Calu3 (cell line): Measurements from ENCODE around the gene PLEKHA5. TPM values are rescaled to one million over a fixed set of nuclear protein-coding genes. Genes with fewer than 3 reads are reported as not detected.
"Not testable (repeated sequence)": the region's sequence is repeated elsewhere in the genome, so short reads cannot be mapped to it uniquely, and the experiment has no call there.

ENCODE experiments used
- BruUV-seq: library from RNA; stranded (reverse); fragments of 400-500 nt; replicated peaks from 2 replicates; lab custom pipeline; 2021; lab: Mats Ljungman, UMichigan
- CTCF ChIA-PET: fragments of 300-600 bp; sonication (Branson Sonifier 250); formaldehyde crosslinking; loops from one replicate; lab custom pipeline; 2022; ENCODE audit warnings: antibody characterized with exemption; lab: Charles Lee
- DNase-seq: peaks from one replicate; pipeline ENCODE4 v3.0.0; 2022
- H3K27ac Mint-ChIP-seq: one replicate; pipeline ENCODE4 v1.8.0; 2022; ENCODE audit warnings: mixed read lengths; ENCODE audit not compliant: unreplicated experiment
- H3K27me3 Mint-ChIP-seq: one replicate; pipeline ENCODE4 v1.8.0; 2022; ENCODE audit warnings: mixed read lengths; ENCODE audit not compliant: unreplicated experiment
- H3K36me3 Mint-ChIP-seq: one replicate; pipeline ENCODE4 v1.8.0; 2022; ENCODE audit warnings: mild to moderate bottlenecking, moderate library complexity, mixed read lengths; ENCODE audit not compliant: insufficient read depth, unreplicated experiment
- H3K4me1 Mint-ChIP-seq: one replicate; pipeline ENCODE4 v1.8.0; 2022; ENCODE audit warnings: mild to moderate bottlenecking, low read depth, mixed read lengths; ENCODE audit not compliant: unreplicated experiment
- H3K4me3 Mint-ChIP-seq: one replicate; pipeline ENCODE4 v1.8.0; 2022; ENCODE audit warnings: mild to moderate bottlenecking, low read depth, moderate library complexity, mixed read lengths; ENCODE audit not compliant: unreplicated experiment
- H3K9me3 Mint-ChIP-seq: one replicate; pipeline ENCODE4 v1.8.0; 2022; ENCODE audit warnings: low read depth, mixed read lengths; ENCODE audit not compliant: unreplicated experiment
- intact Hi-C: fragments of 100-400 bp; cut with micrococcal nuclease; formaldehyde crosslinking; loops from one replicate; pipeline ENCODE4 v1.10.0; 2022; ENCODE audit not compliant: unreplicated experiment
- total RNA-seq: library from RNA; stranded (reverse); gene quantifications from 2 replicates; pipeline ENCODE4 v1.2.3, GENCODE V29; 2022
- TF ChIP-seq, protein P1 (sequence below): fragments of 200-600 bp; IDR thresholded peaks from one replicate; pipeline ENCODE4 v1.8.0; 2022; ENCODE audit warnings: antibody characterized with exemption; ENCODE audit not compliant: unreplicated experiment

Gene PLEKHA5
- total RNA-seq, 1 experiment from 2014 or later = 57.9 TPM

DNA sequence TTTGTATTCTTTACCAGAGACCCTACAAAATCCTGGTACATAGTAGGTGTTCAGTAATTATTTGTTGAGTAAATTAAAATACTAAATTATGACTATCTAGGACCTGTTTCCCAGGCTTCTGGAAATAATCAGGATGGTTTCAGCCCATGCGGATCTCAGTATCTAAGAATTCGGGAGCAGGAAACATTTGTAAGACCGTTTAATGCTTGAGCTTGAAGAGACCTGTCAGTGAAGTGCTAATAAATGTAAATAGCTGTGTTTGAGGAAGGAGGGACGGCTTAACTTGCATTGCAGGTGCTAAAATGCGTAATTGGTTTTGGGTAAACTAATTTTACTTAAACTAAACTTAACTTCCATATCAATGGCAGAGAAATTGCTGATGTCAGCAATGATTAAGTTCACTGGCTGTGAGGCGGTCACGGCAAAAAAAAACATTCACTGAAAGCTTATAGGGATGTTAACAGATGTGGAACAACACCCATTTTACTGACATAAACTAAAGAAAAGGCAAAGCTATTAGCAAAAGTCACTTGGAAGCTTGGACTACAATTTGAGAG is 281.2 kb downstream of the PLEKHA5 start:
- intact Hi-C loops = no loop called here
- Mint-ChIP-seq H3K27me3 (no peaks in the 10 kb centered on the region), H3K4me1 (no peaks in the 10 kb centered on the region), H3K36me3 (no peaks in the 10 kb centered on the region), H3K9me3 (no peaks in the 10 kb centered on the region), H3K27ac (no peak overlapping the region), H3K4me3 (no peak overlapping the region)
- CTCF ChIA-PET = no interaction called here
- no peak for DNase-seq
- BruUV-seq = no TSS peak
- TF ChIP-seq, protein P1, sequence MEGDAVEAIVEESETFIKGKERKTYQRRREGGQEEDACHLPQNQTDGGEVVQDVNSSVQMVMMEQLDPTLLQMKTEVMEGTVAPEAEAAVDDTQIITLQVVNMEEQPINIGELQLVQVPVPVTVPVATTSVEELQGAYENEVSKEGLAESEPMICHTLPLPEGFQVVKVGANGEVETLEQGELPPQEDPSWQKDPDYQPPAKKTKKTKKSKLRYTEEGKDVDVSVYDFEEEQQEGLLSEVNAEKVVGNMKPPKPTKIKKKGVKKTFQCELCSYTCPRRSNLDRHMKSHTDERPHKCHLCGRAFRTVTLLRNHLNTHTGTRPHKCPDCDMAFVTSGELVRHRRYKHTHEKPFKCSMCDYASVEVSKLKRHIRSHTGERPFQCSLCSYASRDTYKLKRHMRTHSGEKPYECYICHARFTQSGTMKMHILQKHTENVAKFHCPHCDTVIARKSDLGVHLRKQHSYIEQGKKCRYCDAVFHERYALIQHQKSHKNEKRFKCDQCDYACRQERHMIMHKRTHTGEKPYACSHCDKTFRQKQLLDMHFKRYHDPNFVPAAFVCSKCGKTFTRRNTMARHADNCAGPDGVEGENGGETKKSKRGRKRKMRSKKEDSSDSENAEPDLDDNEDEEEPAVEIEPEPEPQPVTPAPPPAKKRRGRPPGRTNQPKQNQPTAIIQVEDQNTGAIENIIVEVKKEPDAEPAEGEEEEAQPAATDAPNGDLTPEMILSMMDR = no peak

GRCh38 chr12:19411234-19412204 is 282.0 kb downstream of the PLEKHA5 start:
- no peaks in the 10 kb centered on the region for H3K27me3 Mint-ChIP-seq
- CTCF ChIA-PET = no interaction called here
- no peak overlapping the region for H3K27ac Mint-ChIP-seq
- H3K36me3 Mint-ChIP-seq = no peaks in the 10 kb centered on the region
- intact Hi-C loops = no loop called here
- BruUV-seq = no TSS peak
- no peak overlapping the region for H3K4me3 Mint-ChIP-seq
- TF ChIP-seq, protein P1 = no peak
- no peak for DNase-seq
- no peaks in the 10 kb centered on the region for H3K9me3 Mint-ChIP-seq
- H3K4me1 Mint-ChIP-seq = no peaks in the 10 kb centered on the region

DNA sequence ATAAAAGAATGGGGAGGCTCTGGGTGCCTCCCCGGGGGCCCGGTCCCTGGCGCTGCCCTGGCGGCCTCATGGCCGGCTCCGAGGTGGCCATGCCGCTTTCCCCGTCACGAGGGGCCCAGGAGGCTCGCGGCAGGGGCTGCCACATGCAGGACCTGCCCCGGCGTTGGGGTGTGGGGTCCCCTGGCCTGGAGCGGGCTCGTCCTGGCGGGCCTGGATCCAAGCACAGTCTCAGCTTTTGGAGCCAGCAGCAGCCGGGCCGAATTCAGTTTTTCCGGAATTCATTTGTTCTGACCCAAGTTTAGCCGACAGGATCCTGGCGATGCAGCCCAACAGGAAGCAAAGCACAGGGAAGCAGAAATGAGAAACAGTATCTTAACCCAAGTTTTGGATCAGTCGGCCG is 283.3 kb downstream of the PLEKHA5 start:
- no peaks in the 10 kb centered on the region for H3K27me3 Mint-ChIP-seq
- DNase-seq = no peak
- TF ChIP-seq, protein P1 = no peak
- H3K9me3 Mint-ChIP-seq = no peaks in the 10 kb centered on the region
- H3K4me3 Mint-ChIP-seq = no peak overlapping the region
- H3K27ac Mint-ChIP-seq = no peak overlapping the region
- H3K4me1 Mint-ChIP-seq = no peaks in the 10 kb centered on the region
- no TSS peak for BruUV-seq
- CTCF ChIA-PET = interaction anchor here (0.6 kb wide), 1 partner anchor 865 kb away, joined by 3 read pairs; no protein-coding TSS in a partner anchor
- H3K36me3 Mint-ChIP-seq = no peaks in the 10 kb centered on the region
- intact Hi-C loops = no loop called here

DNA sequence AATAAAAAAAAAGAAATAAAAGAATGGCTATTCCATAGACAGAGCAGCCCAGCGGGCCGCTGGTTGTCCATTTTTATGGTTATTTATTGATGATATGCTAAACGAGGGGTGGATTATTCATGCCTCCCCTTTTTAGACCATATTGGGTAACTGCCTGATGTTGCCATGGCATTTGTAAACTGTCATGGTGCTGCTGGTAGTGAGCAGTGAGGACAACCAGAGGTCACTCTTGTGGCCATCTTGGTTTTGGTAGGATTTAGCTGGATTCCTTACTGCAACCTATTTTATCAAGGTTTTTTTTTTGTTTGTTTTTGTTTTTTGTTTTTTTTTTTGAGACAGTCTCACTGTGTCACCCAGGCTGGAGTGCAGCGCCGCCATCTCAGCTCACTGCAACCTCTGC is 284.0 kb downstream of the PLEKHA5 start:
- H3K9me3 Mint-ChIP-seq, DNase-seq, H3K27ac Mint-ChIP-seq, H3K27me3 Mint-ChIP-seq, H3K4me1 Mint-ChIP-seq, BruUV-seq, H3K36me3 Mint-ChIP-seq, intact Hi-C loops, H3K4me3 Mint-ChIP-seq, CTCF ChIA-PET: not testable (repeated sequence)
